NCI-H2196 treated with DMSO at 0.1 percent for 48 hours (cell line): Measurements from ENCODE around the gene RGS3.
"Not testable (repeated sequence)": the region's sequence is repeated elsewhere in the genome, so short reads cannot be mapped to it uniquely, and the experiment has no call there.

Experiments
- DNase-seq: peaks from one replicate; lab custom pipeline; 2025; ENCODE audit not compliant: unreplicated experiment; lab: John Stamatoyannopoulos, UW

Gene RGS3

GRCh38 chr9:113632776-113633590 is 169.5 kb downstream of the RGS3 start:
- DNase-seq = no peak

GRCh38 chr9:113633782-113634595 is 170.5 kb downstream of the RGS3 start:
- no peak for DNase-seq

- DNase-seq = no peak
Observed at GRCh38 chr9:113634596-113635515, 171.3 kb downstream of the RGS3 start.

- DNase-seq = no peak
Observed at GRCh38 chr9:113635586-113635985, 172.1 kb downstream of the RGS3 start.

GRCh38 chr9:113636165-113636564 is 172.6 kb downstream of the RGS3 start:
- DNase-seq = no peak

GRCh38 chr9:113636693-113637092 is 173.2 kb downstream of the RGS3 start:
- DNase-seq = no peak

- DNase-seq = no peak
Observed at GRCh38 chr9:113638490-113638889, 175.0 kb downstream of the RGS3 start.

GRCh38 chr9:113638897-113639296 is 175.4 kb downstream of the RGS3 start:
- no peak for DNase-seq

GRCh38 chr9:113639411-113639970 is 176.0 kb downstream of the RGS3 start:
- not testable (repeated sequence) for DNase-seq

GRCh38 chr9:113640418-113640817 is 176.9 kb downstream of the RGS3 start:
- DNase-seq = no peak

- DNase-seq = no peak
Observed at GRCh38 chr9:113641100-113641885, 177.8 kb downstream of the RGS3 start.

- no peak for DNase-seq
Observed at GRCh38 chr9:113644321-113644720, 180.8 kb downstream of the RGS3 start.

- no peak for DNase-seq
Observed at GRCh38 chr9:113645227-113645977, 181.9 kb downstream of the RGS3 start.

GRCh38 chr9:113645978-113646253 is 182.4 kb downstream of the RGS3 start:
- no peak for DNase-seq

- no peak for DNase-seq
Observed at GRCh38 chr9:113646491-113646890, 183.0 kb downstream of the RGS3 start.
